ENCODE data around the gene HECTD4.

DNA sequence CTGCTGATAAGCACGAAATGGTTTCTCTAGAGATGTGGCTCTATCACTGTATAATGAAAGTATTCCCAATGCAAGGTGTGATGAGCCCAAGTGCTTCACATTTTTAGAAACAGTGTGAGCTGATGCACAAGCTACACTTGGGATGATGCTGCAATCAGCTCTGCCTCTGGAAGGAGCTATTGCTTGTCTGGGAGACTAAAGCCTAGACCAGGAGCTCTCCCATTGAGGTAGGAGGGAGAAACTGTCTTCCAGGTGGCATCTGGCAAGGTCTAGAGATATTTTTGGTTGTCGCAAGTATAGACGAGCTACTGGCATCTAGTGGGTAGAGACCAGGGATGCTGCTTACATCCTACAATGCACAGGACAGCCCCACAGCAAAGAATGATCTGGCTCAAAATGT, 42.0 kb downstream of the HECTD4 start:
- TF ChIP-seq, protein P1, sequence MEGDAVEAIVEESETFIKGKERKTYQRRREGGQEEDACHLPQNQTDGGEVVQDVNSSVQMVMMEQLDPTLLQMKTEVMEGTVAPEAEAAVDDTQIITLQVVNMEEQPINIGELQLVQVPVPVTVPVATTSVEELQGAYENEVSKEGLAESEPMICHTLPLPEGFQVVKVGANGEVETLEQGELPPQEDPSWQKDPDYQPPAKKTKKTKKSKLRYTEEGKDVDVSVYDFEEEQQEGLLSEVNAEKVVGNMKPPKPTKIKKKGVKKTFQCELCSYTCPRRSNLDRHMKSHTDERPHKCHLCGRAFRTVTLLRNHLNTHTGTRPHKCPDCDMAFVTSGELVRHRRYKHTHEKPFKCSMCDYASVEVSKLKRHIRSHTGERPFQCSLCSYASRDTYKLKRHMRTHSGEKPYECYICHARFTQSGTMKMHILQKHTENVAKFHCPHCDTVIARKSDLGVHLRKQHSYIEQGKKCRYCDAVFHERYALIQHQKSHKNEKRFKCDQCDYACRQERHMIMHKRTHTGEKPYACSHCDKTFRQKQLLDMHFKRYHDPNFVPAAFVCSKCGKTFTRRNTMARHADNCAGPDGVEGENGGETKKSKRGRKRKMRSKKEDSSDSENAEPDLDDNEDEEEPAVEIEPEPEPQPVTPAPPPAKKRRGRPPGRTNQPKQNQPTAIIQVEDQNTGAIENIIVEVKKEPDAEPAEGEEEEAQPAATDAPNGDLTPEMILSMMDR (IDR thresholded peaks at IDR 0.05; ENCODE audit: low read depth, low read length, poor library complexity, severe bottlenecking) = no peak
- TF ChIP-seq EZH2phosphoT487 (IDR thresholded peaks at IDR 0.05; ENCODE audit: borderline replicate concordance, low read length) = no peak
